Cortex of kidney (tissue), 1 donor: ENCODE results near the gene BHLHE23.

Experiments used
- DNase-seq: peaks from one replicate; lab custom pipeline; 2025; lab: John Stamatoyannopoulos, UW

BHLHE23 gene

DNA sequence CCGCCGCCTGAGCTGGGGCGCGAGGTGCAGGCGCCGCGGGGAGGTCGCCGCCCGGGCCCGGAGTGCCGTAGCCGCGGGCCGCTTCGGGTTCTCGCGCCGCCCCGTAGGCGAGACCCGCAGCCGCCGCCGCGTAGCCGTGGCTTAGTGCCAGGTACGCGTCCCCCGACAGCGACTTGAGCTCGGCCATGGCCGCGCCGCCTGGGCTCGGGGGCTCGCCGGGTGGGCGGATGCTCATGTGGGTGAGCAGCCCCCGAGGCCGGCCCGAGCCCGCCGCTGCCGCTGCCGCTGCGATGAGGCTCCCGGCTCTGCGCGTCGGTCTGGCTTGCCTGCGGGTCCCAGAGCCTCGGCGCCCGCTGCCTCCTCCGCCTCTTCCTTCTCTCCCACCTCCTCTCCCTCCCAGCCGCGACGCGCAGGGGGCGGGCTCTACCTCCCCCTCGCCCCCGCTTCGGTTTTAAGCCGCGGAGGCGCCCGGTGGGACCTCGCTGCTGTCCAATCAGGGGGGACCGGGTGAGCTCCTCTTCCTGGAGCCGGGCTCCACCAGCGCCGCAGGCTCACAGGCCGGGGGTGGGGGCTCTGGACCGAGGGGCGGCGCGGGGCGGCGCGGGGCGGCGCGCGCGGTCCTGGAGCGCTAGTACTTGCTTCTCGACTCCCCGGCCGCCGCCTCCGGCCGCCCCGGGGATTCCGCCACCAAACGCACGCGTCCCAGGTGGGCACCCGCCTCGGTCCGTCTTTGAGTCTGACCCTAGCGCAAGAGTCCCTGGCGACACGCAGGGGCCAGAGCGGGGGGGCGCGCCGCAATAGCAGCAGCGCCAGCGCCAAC, at the start of gene BHLHE23:
TSS of gene BHLHE23 (minus strand) at position 425 of the 820 bp plus-strand sequence. CDS start at position 235, 190 bp downstream.
- DNase-seq: no peak

- no peak for DNase-seq
These were observed 48.9 kb upstream of the BHLHE23 start for GRCh38 chr20:63055575-63056235.

DNA sequence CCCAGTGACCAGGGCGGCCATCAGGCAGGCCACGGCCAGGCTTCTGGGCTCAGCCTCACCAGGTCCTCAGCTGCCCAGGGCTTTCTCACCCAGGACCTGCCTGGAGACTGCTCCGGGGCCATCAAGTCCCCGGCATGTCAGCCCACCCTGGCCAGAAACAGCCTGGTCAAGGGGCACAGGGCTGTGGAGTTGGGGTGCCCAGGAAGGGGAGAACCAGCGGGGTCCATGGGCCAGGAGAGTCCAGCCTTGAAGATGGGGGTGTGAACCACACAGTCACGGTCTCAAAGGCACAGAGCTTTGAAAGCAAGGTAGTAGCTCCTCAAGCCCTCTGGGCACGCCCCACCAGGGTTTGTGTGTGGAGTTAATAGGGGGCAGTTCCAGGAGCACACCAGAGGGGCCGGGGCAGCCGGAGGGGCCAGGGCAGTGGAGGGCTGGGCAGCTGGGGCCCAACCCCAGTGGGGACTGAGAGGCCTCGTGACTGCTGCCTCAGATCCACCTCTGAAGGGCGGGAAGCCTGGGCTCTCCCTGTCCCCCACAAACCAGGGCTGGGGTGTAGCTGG, 48.0 kb upstream of the BHLHE23 start:
- DNase-seq: no peak

DNA sequence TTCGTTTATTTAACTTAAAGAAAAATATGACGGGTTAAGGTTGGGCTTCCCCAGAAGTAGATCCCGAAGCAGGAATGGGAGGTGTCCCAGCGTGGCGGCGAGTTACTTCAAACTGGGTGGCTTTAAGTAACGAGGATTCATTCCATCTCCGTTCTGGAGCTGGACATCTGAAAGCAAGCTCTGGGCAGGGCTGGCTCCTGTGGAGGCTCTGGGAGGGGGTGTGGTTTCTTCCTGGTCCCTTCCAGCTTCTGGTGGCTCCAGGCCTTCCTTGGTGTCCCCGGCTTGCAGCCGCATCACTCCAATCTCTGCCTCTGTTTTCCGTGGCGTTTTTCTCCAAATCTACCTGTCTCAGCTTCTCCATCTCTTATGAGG, 47.3 kb upstream of the BHLHE23 start:
- no peak for DNase-seq

DNA sequence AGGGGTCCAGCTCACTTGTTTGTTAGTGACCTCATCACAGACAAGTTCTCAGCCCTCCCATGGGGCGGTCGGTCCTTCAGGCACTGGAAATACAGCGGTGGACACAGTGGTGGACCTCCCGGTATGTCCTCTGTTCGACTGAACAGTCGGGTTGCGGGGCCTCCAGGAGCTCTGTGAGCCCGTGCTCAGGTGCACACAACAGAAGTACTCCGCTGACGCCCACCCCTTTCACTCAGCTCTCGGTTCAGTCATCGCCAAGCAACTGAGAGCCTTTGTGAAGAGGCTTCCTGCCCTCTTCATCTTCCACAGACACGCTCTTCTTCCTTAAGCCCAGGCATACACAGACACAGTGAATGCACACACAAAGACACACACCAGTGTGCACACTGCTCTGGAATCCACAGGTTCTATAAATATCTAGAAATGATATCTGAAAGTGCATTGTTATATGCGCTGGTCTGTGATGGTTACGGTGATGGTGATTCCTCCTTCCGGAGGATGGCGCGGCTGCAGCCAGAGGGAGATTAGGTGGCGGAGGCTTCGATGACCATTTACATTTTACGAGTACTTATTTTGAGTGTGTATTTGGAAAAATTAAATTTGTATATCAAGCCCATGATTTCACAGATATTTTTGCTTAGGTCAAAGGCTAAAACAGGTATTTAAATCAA, 46.8 kb upstream of the BHLHE23 start:
- DNase-seq: no peak

DNA sequence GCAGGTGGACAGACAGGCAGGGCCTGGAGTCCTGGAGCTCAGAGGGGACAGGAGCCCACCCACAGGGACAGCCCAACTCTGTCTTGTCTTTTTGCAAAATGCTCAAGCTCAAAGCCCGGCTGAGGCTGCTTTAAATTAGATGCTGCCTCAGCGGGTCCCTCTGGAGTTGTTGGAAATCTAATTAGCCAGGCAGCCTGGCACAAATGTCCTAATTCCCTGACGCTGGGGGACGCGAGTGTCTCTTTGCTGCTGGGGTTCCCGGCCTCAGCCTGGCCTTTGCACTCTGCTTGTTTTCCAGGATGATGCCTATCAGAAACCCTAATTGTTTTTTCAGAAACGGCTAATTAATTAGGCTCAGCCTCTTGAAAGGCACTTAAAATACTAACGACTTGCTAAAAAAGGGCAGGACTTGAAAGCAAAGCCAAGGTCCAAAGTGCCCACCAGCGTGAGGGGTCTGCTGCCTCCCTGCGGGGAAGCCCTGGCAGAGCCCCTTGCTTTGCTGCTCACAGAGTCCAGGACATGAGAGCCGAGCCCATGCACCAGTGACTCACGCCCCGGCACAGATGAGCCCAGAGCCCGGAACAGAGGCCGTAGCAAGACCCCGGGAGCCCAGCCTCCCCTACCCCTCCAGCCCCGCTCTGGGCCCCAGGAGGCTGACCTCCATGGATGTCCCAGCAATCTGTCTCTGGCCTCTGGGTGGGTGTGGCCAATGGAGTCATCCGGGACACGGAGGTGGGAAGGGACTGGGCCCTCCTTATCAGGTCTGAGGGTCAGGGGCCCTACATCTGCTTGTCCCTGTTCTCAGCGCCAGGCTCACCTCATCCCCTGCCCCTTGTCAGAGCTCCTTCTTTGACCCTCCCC, 46.0 kb upstream of the BHLHE23 start:
- no peak for DNase-seq

DNA sequence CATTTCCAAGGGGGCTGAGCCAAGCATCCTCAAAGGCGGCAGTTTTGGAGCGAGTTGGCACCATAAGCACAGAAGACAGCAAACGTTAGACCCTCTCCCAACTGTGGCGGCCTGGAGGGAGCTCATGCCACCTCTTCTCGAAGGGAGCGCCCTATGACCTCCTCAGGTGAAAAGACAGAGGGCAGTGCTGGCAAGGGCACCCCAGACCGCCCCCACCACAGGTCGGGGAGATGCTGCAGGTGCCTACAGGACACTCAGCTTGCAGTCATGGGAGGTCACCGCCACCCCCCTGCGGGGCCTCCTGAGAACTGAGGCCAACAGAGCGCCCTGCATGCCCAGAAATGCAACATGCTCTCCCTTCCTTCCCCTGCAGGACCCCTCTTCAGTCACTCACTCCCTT, 45.1 kb upstream of the BHLHE23 start:
- no peak for DNase-seq

DNA sequence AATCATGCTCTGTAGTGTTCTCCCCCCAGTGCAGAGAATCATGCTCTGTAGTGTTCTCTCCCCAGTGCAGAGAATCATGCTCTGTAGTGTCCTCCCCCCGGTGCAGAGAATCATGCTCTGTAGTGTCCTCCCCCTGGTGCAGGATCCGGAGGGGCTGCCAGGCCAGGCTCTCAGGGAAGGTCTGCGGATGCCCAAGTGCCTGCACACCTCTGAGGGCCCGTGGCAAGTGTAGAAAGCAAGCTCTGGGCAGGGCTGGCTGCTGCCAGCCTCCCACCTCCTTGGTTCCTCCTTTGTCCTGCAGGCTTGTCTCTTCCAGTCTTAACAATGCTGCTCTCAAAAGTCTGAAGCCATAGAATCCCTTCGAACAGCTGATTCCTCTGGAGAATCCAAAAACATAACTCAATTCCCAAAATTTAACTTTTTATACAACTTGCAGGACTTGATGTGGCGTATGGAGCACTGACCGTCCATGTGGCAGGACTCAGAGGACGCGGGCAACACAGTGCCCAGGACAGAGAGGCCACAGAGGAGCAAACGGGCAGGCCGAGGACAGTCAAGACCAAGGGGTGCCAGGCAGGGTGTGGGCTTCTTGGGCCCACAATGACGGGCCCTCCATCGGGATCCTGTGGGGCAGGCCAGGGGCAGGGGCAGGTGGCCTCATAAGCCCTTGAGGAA, 44.6 kb upstream of the BHLHE23 start:
- no peak for DNase-seq

DNA sequence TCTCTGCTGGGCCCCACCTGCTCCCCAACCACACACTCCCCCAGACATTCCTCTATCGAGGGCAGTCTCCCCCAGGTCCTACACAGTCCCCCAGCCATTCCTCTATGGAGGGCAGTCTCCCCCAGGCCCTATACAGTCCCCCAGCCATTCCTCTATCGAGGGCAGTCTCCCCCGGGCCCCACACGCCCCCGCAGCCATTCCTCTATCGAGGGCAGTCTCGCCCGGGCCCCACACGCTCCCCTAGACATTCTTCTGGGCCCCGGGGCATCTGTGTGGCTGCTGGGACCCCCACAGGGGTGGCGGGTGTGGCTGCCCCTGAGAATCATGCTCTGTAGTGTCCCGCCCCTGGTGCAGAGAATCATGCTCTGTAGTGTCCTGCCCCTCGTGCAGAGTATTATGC, 43.6 kb upstream of the BHLHE23 start:
- no peak for DNase-seq

GRCh38 chr20:63049561-63050221, 42.9 kb upstream of the BHLHE23 start:
- DNase-seq: no peak

DNA sequence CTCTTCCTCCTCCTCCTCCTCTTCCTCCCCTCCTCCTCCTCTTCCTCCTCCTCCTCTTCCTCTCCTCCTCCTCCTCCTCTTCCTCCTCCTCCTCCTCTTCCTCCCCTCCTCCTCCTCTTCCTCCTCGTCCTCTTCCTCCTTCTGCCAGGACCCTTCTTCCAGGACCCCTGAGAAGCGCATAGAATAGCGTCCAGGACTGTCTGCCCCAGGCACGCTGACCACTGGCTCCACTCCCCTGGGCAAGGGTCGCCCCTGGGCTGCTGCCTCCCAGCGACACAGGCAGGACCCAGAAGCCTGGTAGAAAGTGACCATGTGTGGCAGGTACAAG, 42.4 kb upstream of the BHLHE23 start:
- no peak for DNase-seq

- no peak for DNase-seq
These were observed 41.9 kb upstream of the BHLHE23 start for GRCh38 chr20:63048516-63049190.

DNA sequence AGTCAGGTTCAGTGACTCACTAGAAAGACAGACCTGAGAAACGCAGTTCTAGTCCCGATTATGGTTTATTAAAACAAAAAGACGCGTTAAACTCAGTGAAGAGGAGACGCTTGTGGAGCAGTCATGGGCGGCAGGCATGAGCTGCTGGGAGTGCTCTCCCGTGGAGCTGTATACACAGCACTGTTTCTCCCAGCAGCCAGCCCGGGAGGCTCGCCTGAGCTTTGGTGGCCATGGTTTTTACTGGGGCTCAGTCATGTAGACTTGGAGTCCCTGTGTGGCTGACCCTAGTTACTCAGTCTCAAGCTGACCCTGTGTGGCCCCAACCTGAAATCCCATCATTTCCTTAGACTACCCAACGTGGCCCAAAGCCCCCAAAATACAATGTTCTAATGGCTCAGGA, 41.2 kb upstream of the BHLHE23 start:
- no peak for DNase-seq

GRCh38 chr20:63047267-63047666, 40.5 kb upstream of the BHLHE23 start:
- DNase-seq: no peak

DNA sequence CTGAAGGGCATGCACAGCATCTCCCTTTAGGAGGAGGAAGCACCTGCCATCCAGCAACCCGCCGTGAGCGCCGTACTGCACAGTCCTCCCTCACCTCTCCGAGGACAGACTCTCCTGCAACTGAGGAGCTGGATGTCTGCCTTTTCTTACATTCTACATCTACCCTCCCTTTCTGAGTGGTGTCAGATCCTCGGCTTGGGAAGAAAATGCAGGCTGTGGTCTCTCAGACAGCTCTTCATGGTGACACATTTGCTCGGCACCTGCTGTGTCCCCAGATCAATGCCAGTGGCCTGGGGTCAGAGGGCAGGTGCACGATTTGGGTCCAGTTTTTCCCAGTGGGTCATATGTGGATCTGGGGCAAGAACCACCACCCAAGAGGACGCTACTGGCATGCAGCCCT, 40.1 kb upstream of the BHLHE23 start:
- no peak for DNase-seq

DNA sequence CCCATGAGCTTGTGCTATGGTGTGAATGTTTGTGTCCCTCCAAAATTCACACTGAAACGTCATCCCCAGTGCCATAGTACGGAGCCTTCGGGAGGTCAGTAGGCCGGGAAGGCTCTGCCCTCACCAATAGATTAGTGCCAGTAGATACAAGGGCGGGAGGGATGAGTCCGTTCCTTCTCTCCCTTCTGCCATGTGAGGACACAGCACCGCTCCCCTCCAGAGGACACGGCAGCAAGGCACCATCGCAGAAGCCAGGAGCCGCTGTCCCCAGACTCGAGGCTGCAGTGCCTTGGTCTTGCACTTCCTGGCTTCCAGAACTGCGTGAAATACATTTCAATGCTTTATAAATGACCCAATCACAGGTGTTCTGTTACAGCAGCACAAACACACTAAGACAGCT, 39.2 kb upstream of the BHLHE23 start:
- no peak for DNase-seq

DNA sequence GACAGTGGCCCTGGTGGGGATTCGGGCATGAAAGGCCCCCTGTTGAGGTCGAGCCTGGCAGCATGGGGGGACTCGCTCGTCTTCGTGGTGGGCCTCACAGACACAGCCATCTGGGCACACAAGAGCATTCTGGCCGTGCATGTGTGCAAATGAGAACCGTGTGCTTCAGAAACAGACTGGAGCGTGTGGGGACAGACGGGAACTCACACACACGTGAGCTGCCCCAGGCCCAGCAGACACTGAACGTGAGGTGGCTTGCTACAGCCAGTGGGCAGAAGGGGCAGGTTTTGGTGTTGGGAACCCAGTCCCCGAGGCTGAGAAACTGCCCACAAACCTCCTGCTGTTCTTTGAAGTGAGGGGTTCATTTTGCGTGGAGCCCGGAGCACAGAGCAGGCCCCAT, 38.6 kb upstream of the BHLHE23 start:
- DNase-seq: no peak

GRCh38 chr20:63044605-63045004, 37.8 kb upstream of the BHLHE23 start:
- DNase-seq: no peak

GRCh38 chr20:63044204-63044600, 37.4 kb upstream of the BHLHE23 start:
- DNase-seq: no peak
